PC-3 (cell line): Measurements from ENCODE around the gene BCAT1. TPM values are rescaled to one million over a fixed set of nuclear protein-coding genes. Genes with fewer than 3 reads are reported as not detected.

Experiments used
- ATAC-seq: fragments of 200-7000 bp; cut with Tn5 transposase; 2 replicates; pipeline ENCODE4 v1.9.1; 2020; ENCODE audit warnings: mild to moderate bottlenecking, moderate library complexity
- BruUV-seq: library from RNA; stranded (reverse); fragments of 400-500 nt; replicated peaks from 2 replicates; lab custom pipeline; 2021; lab: Mats Ljungman, UMichigan
- CTCF ChIA-PET: fragments of 300-600 bp; sonication (Branson Sonifier 250); formaldehyde crosslinking; loops from one replicate; lab custom pipeline; 2022; ENCODE audit warnings: antibody characterized with exemption; lab: Charles Lee
- POLR2A ChIA-PET: fragments of 300-600 bp; sonication (Branson Sonifier 250); formaldehyde crosslinking; loops from one replicate; lab custom pipeline; 2022; ENCODE audit warnings: antibody characterized with exemption; ENCODE audit not compliant: unreplicated experiment; lab: Charles Lee
- DNase-seq: peaks from one replicate; pipeline ENCODE4 v3.0.0-alpha.2; 2015
- H2AFZ ChIP-seq: fragments of 300-600 bp; sonication (generic); 2 replicates; pipeline ENCODE4 v1.6.0; 2016; ENCODE audit warnings: antibody characterized with exemption, low read length
- H3F3A ChIP-seq: fragments of 300-600 bp; sonication (generic); one replicate; pipeline ENCODE4 v1.6.0; 2017; ENCODE audit warnings: antibody characterized with exemption, low read length, control low read depth, mild to moderate bottlenecking; ENCODE audit not compliant: unreplicated experiment
- H3K27ac ChIP-seq: fragments of 300-600 bp; sonication (generic); 2 replicates; pipeline ENCODE4 v1.5.1; 2016; ENCODE audit warnings: mild to moderate bottlenecking, low read length
- H3K27me3 ChIP-seq: fragments of 300-600 bp; sonication (generic); 2 replicates; pipeline ENCODE4 v1.6.1; 2016; ENCODE audit warnings: low read length, mixed read lengths
- H3K36me3 ChIP-seq: fragments of 300-600 bp; sonication (generic); 2 replicates; pipeline ENCODE4 v1.6.1; 2016; ENCODE audit warnings: low read depth, mixed run types, low read length, mixed read lengths
- H3K4me1 ChIP-seq: fragments of 300-600 bp; sonication (generic); 2 replicates; pipeline ENCODE4 v1.5.1; 2016; ENCODE audit warnings: low read length; ENCODE audit not compliant: insufficient read depth
- H3K4me2 ChIP-seq: fragments of 300-600 bp; sonication (generic); 2 replicates; pipeline ENCODE4 v1.6.0; 2016; ENCODE audit warnings: low read length
- H3K4me3 ChIP-seq: fragments of 300-600 bp; sonication (generic); 2 replicates; pipeline ENCODE4 v1.5.1; 2016; ENCODE audit warnings: mild to moderate bottlenecking, low read length, mixed read lengths
- H3K79me2 ChIP-seq: fragments of 300-600 bp; sonication (generic); 2 replicates; pipeline ENCODE4 v1.6.1; 2017; ENCODE audit warnings: low read length, mixed read lengths
- H3K9ac ChIP-seq: fragments of 300-600 bp; sonication (generic); 2 replicates; pipeline ENCODE4 v1.6.0; 2016; ENCODE audit warnings: mild to moderate bottlenecking, low read length
- H3K9me2 ChIP-seq: fragments of 300-600 bp; sonication (generic); replicated peaks from 2 replicates; pipeline ENCODE4 v1.6.1; 2016; ENCODE audit warnings: mixed run types, low read length, mixed read lengths
- H3K9me3 ChIP-seq: fragments of 300-600 bp; sonication (generic); 2 replicates; pipeline ENCODE4 v1.6.1; 2016; ENCODE audit warnings: low read length, mixed read lengths
- H4K20me1 ChIP-seq: fragments of 300-600 bp; sonication (generic); 2 replicates; pipeline ENCODE4 v1.6.1; 2016; ENCODE audit warnings: low read length, mixed read lengths
- EZH2 ChIP-seq: fragments of 300-600 bp; sonication (generic); IDR thresholded peaks from one replicate; pipeline ENCODE4 v1.6.1; 2017; ENCODE audit warnings: antibody characterized with exemption, mild to moderate bottlenecking, low read length; ENCODE audit not compliant: unreplicated experiment
- EZH2phosphoT487 ChIP-seq: fragments of 300-600 bp; sonication (generic); IDR thresholded peaks from 2 replicates; pipeline ENCODE4 v1.6.1; 2018; ENCODE audit warnings: mild to moderate bottlenecking, antibody characterized with exemption, low read length, borderline replicate concordance
- intact Hi-C: fragments of 100-400 bp; cut with micrococcal nuclease; formaldehyde crosslinking; loops from 2 replicates; pipeline ENCODE4 v1.9.0; 2023
- total RNA-seq: library from RNA; depleted of rRNA; stranded (reverse); fragments of >200 nt; gene quantifications from 2 replicates; pipeline ENCODE4 v1.2.3, GENCODE V29; 2014
- TF ChIP-seq, protein P1 (sequence below): fragments of 300-600 bp; sonication (generic); conservative IDR thresholded peaks from 2 replicates; pipeline ENCODE4 v1.5.1; 2017; ENCODE audit warnings: antibody characterized with exemption, low read depth, mild to moderate bottlenecking, low read length

BCAT1 gene
- total RNA-seq, 1 experiment from 2014 or later, result not detected

DNA sequence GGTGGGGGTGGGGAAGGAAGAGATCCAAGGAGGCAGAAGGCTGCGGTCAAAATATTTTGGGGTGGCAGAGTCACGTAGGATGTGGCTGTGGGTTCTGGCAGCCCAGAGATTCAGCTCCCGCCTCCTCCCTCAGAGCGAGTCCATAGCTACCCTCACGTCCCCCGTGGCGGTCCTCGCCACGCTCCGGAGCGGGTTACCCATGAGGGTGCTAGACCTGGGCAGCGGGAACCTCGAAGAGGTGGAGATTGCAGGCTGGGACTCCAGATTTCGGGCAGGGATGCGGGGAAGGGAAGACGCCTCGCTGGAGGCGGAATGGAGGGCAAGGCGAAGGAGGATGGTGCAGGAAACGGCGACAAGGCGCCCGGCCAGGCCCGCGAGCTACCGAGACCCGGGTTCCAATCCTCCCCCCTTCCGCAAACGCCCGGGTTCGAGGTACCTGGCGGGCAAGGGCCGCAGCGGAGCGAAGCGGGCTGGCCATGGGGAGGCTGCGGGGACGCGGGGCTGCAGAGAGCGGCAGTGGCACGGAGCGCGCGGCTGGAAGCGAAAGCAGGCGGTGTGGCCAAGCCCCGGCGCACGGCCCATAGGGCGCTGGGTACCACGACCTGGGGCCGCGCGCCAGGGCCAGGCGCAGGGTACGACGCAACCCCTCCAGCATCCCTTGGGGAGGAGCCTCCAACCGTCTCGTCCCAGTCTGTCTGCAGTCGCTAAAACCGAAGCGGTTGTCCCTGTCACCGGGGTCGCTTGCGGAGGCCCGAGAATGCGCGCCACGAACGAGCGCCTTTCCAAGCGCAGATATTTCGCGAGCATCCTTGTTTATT, 46.2 kb downstream of the BCAT1 start:
- no TSS peak for BruUV-seq
- POLR2A ChIA-PET, result interaction anchor here (0.7 kb wide), 1 partner anchor 75 kb away, joined by 3 read pairs; no protein-coding TSS in a partner anchor

DNA sequence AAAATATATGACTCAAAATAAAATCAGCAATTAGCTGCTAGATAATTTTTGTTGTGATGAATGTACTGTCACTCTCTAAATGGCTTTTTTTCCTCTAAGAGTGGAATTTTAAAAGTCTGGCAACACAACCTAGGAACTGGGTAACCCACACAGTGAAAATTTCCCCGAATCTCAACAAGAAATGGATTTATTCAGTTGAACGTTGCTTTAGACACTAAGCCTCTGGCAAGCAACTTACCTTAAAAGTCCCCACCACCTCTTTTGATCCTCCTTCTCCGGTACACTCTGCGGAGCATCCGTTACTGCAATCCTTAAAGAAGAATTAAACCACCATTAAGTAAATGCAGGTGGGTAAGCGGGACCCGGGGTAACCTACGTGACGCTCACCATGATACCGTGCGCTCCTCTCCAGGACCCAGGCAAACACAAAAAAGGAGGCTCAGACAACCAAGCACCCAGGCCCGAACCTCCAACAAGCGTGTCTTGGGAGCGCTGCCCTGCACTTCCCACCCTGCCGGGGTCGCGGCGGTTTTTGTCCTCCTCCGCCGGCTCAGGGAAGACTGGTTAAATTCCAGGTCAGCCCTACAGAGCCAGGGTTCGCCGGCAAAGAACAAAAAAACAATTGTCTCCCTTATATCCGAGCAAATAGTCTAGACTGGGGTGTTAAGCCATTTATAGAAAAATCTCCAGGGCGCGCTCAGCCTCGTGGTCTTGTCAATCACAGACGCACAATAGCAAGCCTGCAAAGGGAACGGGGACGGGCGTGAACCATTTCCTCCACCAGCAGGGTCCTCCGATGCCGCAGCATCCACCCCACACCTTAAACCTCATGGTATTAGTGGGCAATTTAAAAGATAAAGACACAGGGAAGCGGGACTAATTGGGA, 47.1 kb downstream of the BCAT1 start:
- no TSS peak for BruUV-seq
- H3K27ac ChIP-seq, result no peak overlapping the region
- H3K79me2 ChIP-seq, result no peaks in the 10 kb centered on the region
- intact Hi-C loops, result no loop called here
- H3K9ac ChIP-seq, result no peak overlapping the region
- H3K4me1 ChIP-seq, result no peaks in the 10 kb centered on the region
- DNase-seq (no peak), ATAC-seq (no peak)
- H3K4me2 ChIP-seq, result no peak overlapping the region
- POLR2A ChIA-PET, result interaction anchor here (0.7 kb wide), 1 partner anchor 76 kb away, joined by 3 read pairs; no protein-coding TSS in a partner anchor
- H3K4me3 ChIP-seq, result no peak overlapping the region
- H4K20me1 ChIP-seq, result no peaks in the 10 kb centered on the region
- CTCF ChIA-PET, result no interaction called here
- peaks cover 2% of the 10 kb centered on the region; the same call in 1 of the 2 replicates for H3K27me3 ChIP-seq
- H3K36me3 ChIP-seq, result no peaks in the 10 kb centered on the region
- no peaks in the 10 kb centered on the region for H3K9me2 ChIP-seq
- TF ChIP-seq EZH2 (no peak), EZH2phosphoT487 (no peak)
- TF ChIP-seq, protein P1, sequence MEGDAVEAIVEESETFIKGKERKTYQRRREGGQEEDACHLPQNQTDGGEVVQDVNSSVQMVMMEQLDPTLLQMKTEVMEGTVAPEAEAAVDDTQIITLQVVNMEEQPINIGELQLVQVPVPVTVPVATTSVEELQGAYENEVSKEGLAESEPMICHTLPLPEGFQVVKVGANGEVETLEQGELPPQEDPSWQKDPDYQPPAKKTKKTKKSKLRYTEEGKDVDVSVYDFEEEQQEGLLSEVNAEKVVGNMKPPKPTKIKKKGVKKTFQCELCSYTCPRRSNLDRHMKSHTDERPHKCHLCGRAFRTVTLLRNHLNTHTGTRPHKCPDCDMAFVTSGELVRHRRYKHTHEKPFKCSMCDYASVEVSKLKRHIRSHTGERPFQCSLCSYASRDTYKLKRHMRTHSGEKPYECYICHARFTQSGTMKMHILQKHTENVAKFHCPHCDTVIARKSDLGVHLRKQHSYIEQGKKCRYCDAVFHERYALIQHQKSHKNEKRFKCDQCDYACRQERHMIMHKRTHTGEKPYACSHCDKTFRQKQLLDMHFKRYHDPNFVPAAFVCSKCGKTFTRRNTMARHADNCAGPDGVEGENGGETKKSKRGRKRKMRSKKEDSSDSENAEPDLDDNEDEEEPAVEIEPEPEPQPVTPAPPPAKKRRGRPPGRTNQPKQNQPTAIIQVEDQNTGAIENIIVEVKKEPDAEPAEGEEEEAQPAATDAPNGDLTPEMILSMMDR, result no peak
- no peaks in the 10 kb centered on the region for H3K9me3 ChIP-seq
- H3F3A ChIP-seq, result no peaks in the 10 kb centered on the region
- no peak overlapping the region for H2AFZ ChIP-seq

More for the DNA sequence above, 46.2 kb downstream of the BCAT1 start:
- TF ChIP-seq, protein P1, result no peak
- intact Hi-C loops, result no loop called here
- Histone ChIP-seq H3K79me2 (no peaks in the 10 kb centered on the region), H3K27me3 (no peaks in the 10 kb centered on the region; the same call in 1 of the 2 replicates), H3K9me2 (no peaks in the 10 kb centered on the region), H3K4me2 (no peak overlapping the region), H3K36me3 (no peaks in the 10 kb centered on the region), H3F3A (no peaks in the 10 kb centered on the region), H2AFZ (no peak overlapping the region), H3K4me3 (no peak overlapping the region), H3K4me1 (no peaks in the 10 kb centered on the region), H3K9ac (no peak overlapping the region), H3K9me3 (no peaks in the 10 kb centered on the region), H3K27ac (no peak overlapping the region), H4K20me1 (no peaks in the 10 kb centered on the region)
- DNase-seq (no peak), ATAC-seq (no peak)
- CTCF ChIA-PET, result no interaction called here
